Transverse colon (tissue), 4 donors: Measurements from ENCODE around the gene LIPE. TPM values are rescaled to one million over a fixed set of nuclear protein-coding genes. Genes with fewer than 3 reads are reported as not detected.
A peak's percentile ranks its signal among the peaks of the same experiment; 100 is the strongest.

Experiments
- DNase-seq: peaks from one replicate; pipeline ENCODE4 v3.0.0-alpha.2; 2019
- H3K27ac ChIP-seq, 4 donors: fragments of 200-600 bp; sonication (generic); 2 replicates each; pipeline ENCODE4 v1.5.1; 2016 to 2018; ENCODE audit warnings: inconsistent platforms in 4 of 4
- H3K27me3 ChIP-seq: fragments of 200-600 bp; sonication (generic); 2 replicates; pipeline ENCODE4 v1.5.1; 2017; ENCODE audit warnings: inconsistent platforms
- H3K36me3 ChIP-seq, 4 donors: fragments of 200-600 bp; sonication (generic); 2 replicates each; pipeline ENCODE4 v1.5.1; 2017 to 2019; ENCODE audit warnings: inconsistent platforms in 4 of 4
- H3K4me1 ChIP-seq, 4 donors: fragments of 200-600 bp; sonication (generic); 2 replicates each; pipeline ENCODE4 v1.5.1; 2017 to 2020; ENCODE audit warnings: inconsistent platforms in 4 of 4
- H3K4me3 ChIP-seq, 4 donors: fragments of 200-600 bp; sonication (generic); 1 replicate in 1 of 4; 2 replicates in 3 of 4; pipeline versions ENCODE4 v1.5.1 to v1.6.1; 2017 to 2019; ENCODE audit warnings: inconsistent platforms in 4 of 4
- H3K9me3 ChIP-seq, 2 donors: fragments of 200-600 bp; sonication (generic); 2 replicates each; pipeline ENCODE4 v1.5.1; 2017 to 2019; ENCODE audit warnings: inconsistent platforms in 2 of 2
- EP300 ChIP-seq: sonication (generic); formaldehyde crosslinking; IDR thresholded peaks from one replicate; pipeline ENCODE4 v1.6.1; 2017; ENCODE audit warnings: antibody characterized with exemption, low read depth
- POLR2A ChIP-seq: fragments of 450-650 bp; IDR thresholded peaks from one replicate; pipeline ENCODE4 v1.6.1; 2016; ENCODE audit warnings: antibody characterized with exemption, mild to moderate bottlenecking, moderate library complexity
- POLR2AphosphoS5 ChIP-seq, 3 donors: sonication (generic); formaldehyde crosslinking; IDR thresholded peaks; one replicate each; pipeline ENCODE4 v1.6.1; 2016; ENCODE audit warnings: antibody characterized with exemption in 3 of 3
- WGBS, 2 donors: methylation state at CpG; one replicate each; pipeline ENCODE4 v1.1.5; 2018; ENCODE audit warnings: low coverage in 1 of 2; 5-methylcytosine and 5-hydroxymethylcytosine counted together
- in situ Hi-C, 4 donors: fragments of 200-750 bp; cut with MboI; loops; one replicate each; pipeline versions ENCODE4 v1.15.0 to v1.15.1; 2017; ENCODE audit warnings: low sequenced_read_pairs in 3 of 4, low pct_ligation_motif_present in 1 of 4, low pct_unique_long_range_greater_than_20kb in 1 of 4
- intact Hi-C: fragments of 100-400 bp; cut with DNase I; formaldehyde crosslinking; loops from one replicate; pipeline ENCODE4 v1.15.1; 2023; ENCODE audit warnings: low total_unique reads
- total RNA-seq, 4 donors: library from RNA; depleted of rRNA; stranded (reverse); fragments of >200 nt; gene quantifications; one replicate each; pipeline ENCODE4 v1.1.0, GENCODE V29; 2016
- TF ChIP-seq, protein P1 (sequence below), 5 experiments: fragments of 200-600 bp in 3 of 5; fragments of 450-650 bp in 2 of 5; sonication (generic) in 3 of 5; IDR thresholded peaks; 1 replicate in 2 of 5; 2 replicates in 3 of 5; pipeline ENCODE4 v1.5.1; 2016 to 2017; ENCODE audit warnings: antibody characterized with exemption in 5 of 5, inconsistent platforms in 3 of 5, mild to moderate bottlenecking in 2 of 5, moderate library complexity in 1 of 5

LIPE gene
- total RNA-seq, 4 donors from 2014 or later, result 7.1 to 60.2 (median 25.9) TPM

GRCh38 chr19:42436006-42436405 lies 8.8 kb upstream of the LIPE start:
- in situ Hi-C loops, result no loop called here
- WGBS, 2 donors, result 70 to 79% methylated on average over 3 of the region's 3 CpGs
- TF ChIP-seq, protein P1, sequence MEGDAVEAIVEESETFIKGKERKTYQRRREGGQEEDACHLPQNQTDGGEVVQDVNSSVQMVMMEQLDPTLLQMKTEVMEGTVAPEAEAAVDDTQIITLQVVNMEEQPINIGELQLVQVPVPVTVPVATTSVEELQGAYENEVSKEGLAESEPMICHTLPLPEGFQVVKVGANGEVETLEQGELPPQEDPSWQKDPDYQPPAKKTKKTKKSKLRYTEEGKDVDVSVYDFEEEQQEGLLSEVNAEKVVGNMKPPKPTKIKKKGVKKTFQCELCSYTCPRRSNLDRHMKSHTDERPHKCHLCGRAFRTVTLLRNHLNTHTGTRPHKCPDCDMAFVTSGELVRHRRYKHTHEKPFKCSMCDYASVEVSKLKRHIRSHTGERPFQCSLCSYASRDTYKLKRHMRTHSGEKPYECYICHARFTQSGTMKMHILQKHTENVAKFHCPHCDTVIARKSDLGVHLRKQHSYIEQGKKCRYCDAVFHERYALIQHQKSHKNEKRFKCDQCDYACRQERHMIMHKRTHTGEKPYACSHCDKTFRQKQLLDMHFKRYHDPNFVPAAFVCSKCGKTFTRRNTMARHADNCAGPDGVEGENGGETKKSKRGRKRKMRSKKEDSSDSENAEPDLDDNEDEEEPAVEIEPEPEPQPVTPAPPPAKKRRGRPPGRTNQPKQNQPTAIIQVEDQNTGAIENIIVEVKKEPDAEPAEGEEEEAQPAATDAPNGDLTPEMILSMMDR (IDR thresholded peaks at IDR 0.05), result no peak
- TF ChIP-seq POLR2A, result no peak
- TF ChIP-seq POLR2AphosphoS5 (IDR thresholded peaks at IDR 0.05), result no peak
- TF ChIP-seq EP300, result no peak

GRCh38 chr19:42435316-42435715 lies 8.1 kb upstream of the LIPE start:
- WGBS, 2 donors, result 92 to 96% methylated on average over 4 to 6 of the region's 6 CpGs
- Histone ChIP-seq H3K4me1 (peaks cover 3 to 16% (median 6%) of the 10 kb centered on the region in 4 donors), H3K36me3 (no peaks in the 10 kb centered on the region), H3K27ac (no peak overlapping the region), H3K9me3 (no peaks in the 10 kb centered on the region), H3K27me3 (no peaks in the 10 kb centered on the region), H3K4me3 (no peak overlapping the region)
- intact Hi-C loops (no loop called here), in situ Hi-C loops (no loop called here)
- no peak for DNase-seq
- TF ChIP-seq, protein P1 (IDR thresholded peaks at IDR 0.05), result no peak

More at GRCh38 chr19:42436006-42436405, 8.8 kb upstream of the LIPE start:
- Histone ChIP-seq H3K36me3 (no peaks in the 10 kb centered on the region), H3K27me3 (no peaks in the 10 kb centered on the region), H3K4me3 (no peak overlapping the region), H3K9me3 (no peaks in the 10 kb centered on the region), H3K4me1 (peaks cover 3 to 22% (median 11%) of the 10 kb centered on the region in 4 donors), H3K27ac (no peak overlapping the region)
- intact Hi-C loops, result no loop called here
- no peak for DNase-seq

DNA sequence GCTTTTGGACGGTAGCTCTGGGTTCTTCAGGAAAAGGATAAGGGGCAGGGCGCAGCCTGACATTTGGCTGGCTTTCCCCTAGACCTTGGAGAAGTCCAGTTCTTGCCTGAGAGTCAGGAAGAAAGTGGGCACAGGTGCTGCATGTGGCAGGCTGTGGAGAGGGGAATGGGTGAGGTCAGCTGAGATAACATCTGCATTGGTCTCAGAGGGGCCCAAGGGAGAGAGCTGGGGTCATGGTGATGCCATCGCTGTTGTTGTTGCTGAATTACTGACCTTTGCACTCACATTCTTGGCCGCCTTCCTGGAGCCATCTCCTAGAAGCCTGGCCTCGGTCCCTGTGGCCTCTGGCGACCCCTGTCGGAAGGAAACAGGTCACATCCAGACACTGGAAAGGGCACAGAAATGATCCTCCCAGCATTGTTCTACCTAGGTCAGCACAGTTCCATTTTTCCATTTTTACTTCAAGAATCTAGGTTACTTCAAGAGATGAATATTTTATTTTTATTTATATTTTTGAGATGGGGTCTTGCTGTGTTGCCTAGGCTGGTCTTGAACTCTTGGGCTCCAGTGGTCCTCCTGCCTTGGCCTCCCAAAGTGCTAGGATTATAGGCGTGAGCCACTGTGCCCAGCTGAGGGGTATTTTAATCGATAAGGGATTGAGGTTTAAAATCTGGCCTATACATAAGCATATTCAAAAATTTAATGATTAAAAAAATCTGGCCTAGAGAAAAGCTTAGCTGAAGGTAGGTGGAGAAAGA lies 6.5 kb upstream of the LIPE start:
- in situ Hi-C loops (no loop called here), intact Hi-C loops (no loop called here)
- TF ChIP-seq, protein P1 (IDR thresholded peaks at IDR 0.05), result peak; percentile 59 to 83 (median 71)
- TF ChIP-seq POLR2AphosphoS5 (IDR thresholded peaks at IDR 0.05) (peak in 1 of 3 donors; percentile 50), EP300 (no peak)
- H3K27me3 ChIP-seq, result no peaks in the 10 kb centered on the region
- 36 to 44% methylated on average over 7 to 9 of the region's 9 CpGs for WGBS, 2 donors
- peaks cover 3 to 13% (median 5%) of the 10 kb centered on the region in 4 donors for H3K4me1 ChIP-seq
- H3K36me3 ChIP-seq, result no peaks in the 10 kb centered on the region
- H3K9me3 ChIP-seq, result no peaks in the 10 kb centered on the region
- peak; percentile 93 for DNase-seq
- H3K27ac ChIP-seq, result peak overlapping the region; percentile 23 to 66 (median 49)
- H3K4me3 ChIP-seq, result no peak overlapping the region

DNA sequence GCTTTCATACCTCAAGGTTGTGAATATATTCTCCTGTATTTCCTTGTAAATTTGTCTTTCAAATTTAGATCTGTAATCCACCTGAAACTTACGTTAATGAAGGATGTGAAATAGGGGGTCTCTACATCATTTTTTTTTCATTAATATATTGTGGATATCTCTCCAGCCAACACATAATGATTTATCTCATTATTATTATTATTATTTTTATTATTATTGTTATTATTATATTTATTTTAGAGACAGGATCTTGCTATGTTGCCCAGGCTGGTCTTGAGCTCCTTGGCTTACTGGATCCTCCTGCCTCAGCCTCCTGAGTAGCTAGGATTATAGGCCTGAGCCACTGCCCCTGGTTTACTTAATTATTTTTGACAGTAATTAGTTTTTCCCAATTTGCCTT lies 4.3 kb upstream of the LIPE start:
- no peak overlapping the region for H3K4me3 ChIP-seq
- in situ Hi-C loops, result no loop called here
- WGBS, 2 donors, result 80 to 83% methylated on average over 1 of the region's 1 CpG

More for the DNA sequence above, 4.3 kb upstream of the LIPE start:
- TF ChIP-seq, protein P1 (IDR thresholded peaks at IDR 0.05), result no peak
- no peak for TF ChIP-seq POLR2A
- H3K27me3 ChIP-seq, result no peaks in the 10 kb centered on the region
- intact Hi-C loops, result no loop called here
- H3K4me1 ChIP-seq, result peaks cover 5 to 16% (median 7%) of the 10 kb centered on the region in 4 donors
- no peaks in the 10 kb centered on the region for H3K9me3 ChIP-seq
- no peak for DNase-seq
- H3K27ac ChIP-seq, result no peak overlapping the region
- no peaks in the 10 kb centered on the region for H3K36me3 ChIP-seq
